ENCODE data around the gene WASL. TPM values are rescaled to one million over a fixed set of nuclear protein-coding genes. Genes with fewer than 3 reads are reported as not detected.

Gene WASL
- total and polyA plus RNA-seq, 2 of the 13 experiments (the other 11 are each of a cell fraction or from before 2014, with no cell fraction given) = 7.9 to 12.8 TPM

GRCh38 chr7:123748734-123749536 is at the start of gene WASL (continued):
- TF ChIP-seq KLF16 (CRISPR knock-in tag; IDR thresholded peaks at IDR 0.05) (no peak; a peak in 1 of 4 replicates), BORCS8-MEF2B (CRISPR knock-in tag; IDR thresholded peaks at IDR 0.05) (peak; percentile 14; the same call in 1 of the 2 replicates), REL (CRISPR knock-in tag; conservative IDR thresholded peaks at IDR 0.05) (peak; percentile 88; the same call in 1 of the 2 replicates), ZBTB8A (CRISPR knock-in tag; IDR thresholded peaks at IDR 0.05; ENCODE audit: borderline replicate concordance, low read depth) (no peak), FOXO1 (CRISPR knock-in tag; IDR thresholded peaks at IDR 0.05) (no peak), NR3C1 (CRISPR knock-in tag; IDR thresholded peaks at IDR 0.05) (no peak), ZNF781 (CRISPR knock-in tag; IDR thresholded peaks at IDR 0.05; ENCODE audit: borderline replicate concordance, not compliant biosample characterization) (peak; percentile 4), ZNF44 (CRISPR knock-in tag; IDR thresholded peaks at IDR 0.05) (no peak), ZNF567 (CRISPR knock-in tag; IDR thresholded peaks at IDR 0.05; ENCODE audit: borderline replicate concordance) (peak; percentile 67; the same call in 1 of the 2 replicates), HNF4A (CRISPR knock-in tag; IDR thresholded peaks at IDR 0.05) (peak; percentile 15; the same call in 1 of the 2 replicates), ISX (CRISPR knock-in tag; conservative IDR thresholded peaks at IDR 0.05) (no peak), ARNTL (CRISPR knock-in tag; IDR thresholded peaks at IDR 0.05) (no peak), SNAI1 (CRISPR knock-in tag; IDR thresholded peaks at IDR 0.05; ENCODE audit: borderline replicate concordance) (no peak; the same call in 1 of the 2 replicates), ZNF274 (CRISPR knock-in tag; IDR thresholded peaks at IDR 0.05) (no peak), ZBTB20 (CRISPR knock-in tag; IDR thresholded peaks at IDR 0.05; ENCODE audit: borderline replicate concordance, low read depth) (peak; percentile 62; the same call in 1 of the 2 replicates), GABPA (IDR thresholded peaks at IDR 0.05; ENCODE audit: low read depth, low read length) (peak; percentile 81), GABPA (CRISPR knock-in tag; IDR thresholded peaks at IDR 0.05; ENCODE audit: low read depth) (peak; percentile 72), SALL1 (CRISPR knock-in tag; IDR thresholded peaks at IDR 0.05) (peak; percentile 94), JUNB (CRISPR knock-in tag; IDR thresholded peaks at IDR 0.05; ENCODE audit: borderline replicate concordance) (no peak), POGZ (CRISPR knock-in tag; IDR thresholded peaks at IDR 0.05) (peak; percentile 94), ZNF138 (CRISPR knock-in tag; IDR thresholded peaks at IDR 0.05; ENCODE audit: low read depth) (no peak), CHD2 (IDR thresholded peaks at IDR 0.05; ENCODE audit: low read depth, low read length) (peak; percentile 56; the same call in 1 of the 2 replicates), TAF1 (CRISPR knock-in tag; IDR thresholded peaks at IDR 0.05) (peak; percentile 91), SOX13 (IDR thresholded peaks at IDR 0.05) (no peak; the same call in 1 of the 2 replicates), SOX13 (CRISPR knock-in tag; conservative IDR thresholded peaks at IDR 0.05 in 1 of 2, IDR thresholded peaks at IDR 0.05 in 1 of 2) (peak in 1 of 2 experiments; percentile 42; a peak in 2 of 4 replicates), HNRNPLL (IDR thresholded peaks at IDR 0.05; ENCODE audit: low read depth, low read length, poor library complexity, severe bottlenecking) (peak; percentile 98), ZNF3 (CRISPR knock-in tag; IDR thresholded peaks at IDR 0.05) (no peak), EED (CRISPR knock-in tag; IDR thresholded peaks at IDR 0.05) (no peak), ETV6 (CRISPR knock-in tag; conservative IDR thresholded peaks at IDR 0.05) (no peak; the same call in 1 of the 2 replicates), SRSF4 (IDR thresholded peaks at IDR 0.05; ENCODE audit: low read depth, low read length, poor library complexity, severe bottlenecking) (no peak), CBX1 (IDR thresholded peaks at IDR 0.05; ENCODE audit: low read depth) (no peak), NCOA5 (CRISPR knock-in tag; IDR thresholded peaks at IDR 0.05) (no peak)
- TF ChIP-seq, protein P1, sequence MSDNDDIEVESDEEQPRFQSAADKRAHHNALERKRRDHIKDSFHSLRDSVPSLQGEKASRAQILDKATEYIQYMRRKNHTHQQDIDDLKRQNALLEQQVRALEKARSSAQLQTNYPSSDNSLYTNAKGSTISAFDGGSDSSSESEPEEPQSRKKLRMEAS (IDR thresholded peaks at IDR 0.05) = peak; percentile 88
